ENCODE data around the gene CCSER1. TPM values are rescaled to one million over a fixed set of nuclear protein-coding genes. Genes with fewer than 3 reads are reported as not detected.
"Not testable (repeated sequence)": the region's sequence is repeated elsewhere in the genome, so short reads cannot be mapped to it uniquely, and the experiment has no call there.

CCSER1 gene
- polyA plus RNA-seq, 3 donors = 0.09 to 0.75 (median 0.13) TPM

DNA sequence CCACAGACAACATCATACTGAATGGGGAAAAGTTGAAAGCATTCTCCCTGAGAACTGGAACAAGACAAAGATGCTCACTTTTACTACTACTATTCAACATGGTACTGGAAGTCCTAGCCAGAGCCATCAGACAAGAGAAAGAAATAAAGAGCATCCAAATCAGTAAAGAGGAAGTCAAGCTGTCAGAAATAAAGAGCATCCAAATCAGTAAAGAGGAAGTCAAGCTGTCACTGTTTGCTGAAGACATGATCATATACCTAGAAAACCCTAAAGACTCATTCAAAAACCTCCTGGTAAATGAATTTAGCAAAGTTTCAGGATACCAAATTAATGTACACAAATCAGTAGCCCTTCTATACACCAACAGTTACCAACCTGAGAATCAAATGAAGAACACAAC, 285.6 kb downstream of the CCSER1 start:
- H3K27ac Mint-ChIP-seq; H3K4me1 Mint-ChIP-seq; intact Hi-C loops (cut with micrococcal nuclease); H3K9me3 ChIP-seq (replicated peaks in 1 of 2; ENCODE audit: control insufficient read depth in 1 of 2, insufficient read depth in 1 of 2, low read length in 2 of 2); H3K4me3 Mint-ChIP-seq; H3K4me1 ChIP-seq (ENCODE audit: control insufficient read depth in 1 of 2, insufficient read depth in 2 of 2, low read length in 2 of 2); H3K36me3 ChIP-seq (replicated peaks in 1 of 2; ENCODE audit: control insufficient read depth in 1 of 2, insufficient read depth in 2 of 2, low read length in 2 of 2); H3K79me2 ChIP-seq (ENCODE audit: insufficient read depth, low read length); H4K20me1 ChIP-seq (ENCODE audit: insufficient read depth, low read length); H3K27me3 ChIP-seq (ENCODE audit: control insufficient read depth in 2 of 2, insufficient read depth in 2 of 2, low read length in 2 of 2); H3K4me3 ChIP-seq (replicated peaks in 1 of 3; ENCODE audit: low read depth in 2 of 3, low read length in 3 of 3); H3K27me3 Mint-ChIP-seq (ENCODE audit: low read depth in 3 of 3); H2AFZ ChIP-seq (ENCODE audit: insufficient read depth, low read depth, low read length, poor library complexity, severe bottlenecking); H3K27ac ChIP-seq (ENCODE audit: low read depth in 1 of 2, low read length in 2 of 2); H3K4me2 ChIP-seq (replicated peaks; ENCODE audit: extremely low read depth, low read length, poor library complexity, severe bottlenecking); H3K9ac ChIP-seq (ENCODE audit: insufficient read depth, low read length, poor library complexity, severe bottlenecking); H3K36me3 Mint-ChIP-seq; DNase-seq: not testable (repeated sequence)
- H3K9me3 Mint-ChIP-seq = peaks cover 6 to 21% (median 11%) of the 10 kb centered on the region in 7 donors

DNA sequence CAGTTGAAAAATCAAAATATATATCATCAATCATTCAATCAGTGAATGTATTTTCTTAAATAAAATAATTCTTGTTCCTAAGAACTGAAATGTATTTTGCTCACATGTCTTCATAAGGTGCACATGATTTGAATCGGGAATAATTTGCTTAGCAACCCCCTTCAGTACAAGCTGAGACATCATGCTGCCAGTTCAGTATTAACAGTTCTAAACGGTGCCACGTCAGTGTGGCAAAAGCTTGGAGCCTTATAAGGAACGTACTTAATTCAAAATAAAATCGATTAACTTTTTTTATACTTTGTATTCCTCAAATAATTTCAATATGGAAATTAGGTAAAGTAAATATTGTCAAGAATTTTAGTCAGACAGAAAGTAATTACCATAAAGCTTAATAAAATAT, 287.9 kb downstream of the CCSER1 start:
- Mint-ChIP-seq H3K27me3 (ENCODE audit: low read depth in 3 of 3) (peaks cover 0 to 2% (median 0%) of the 10 kb centered on the region in 3 donors), H3K36me3 (no peaks in the 10 kb centered on the region), H3K9me3 (peaks cover 0 to 8% (median 3%) of the 10 kb centered on the region in 7 donors), H3K4me3 (no peak overlapping the region), H3K27ac (no peak overlapping the region), H3K4me1 (no peaks in the 10 kb centered on the region)
- intact Hi-C loops (cut with micrococcal nuclease) = no loop called here
- Histone ChIP-seq H3K9ac (ENCODE audit: insufficient read depth, low read length, poor library complexity, severe bottlenecking) (no peak overlapping the region), H3K4me1 (ENCODE audit: control insufficient read depth in 1 of 2, insufficient read depth in 2 of 2, low read length in 2 of 2) (no peaks in the 10 kb centered on the region), H3K27ac (ENCODE audit: low read depth in 1 of 2, low read length in 2 of 2) (no peak overlapping the region), H3K36me3 (replicated peaks in 1 of 2; ENCODE audit: control insufficient read depth in 1 of 2, insufficient read depth in 2 of 2, low read length in 2 of 2) (no peaks in the 10 kb centered on the region), H3K9me3 (replicated peaks in 1 of 2; ENCODE audit: control insufficient read depth in 1 of 2, insufficient read depth in 1 of 2, low read length in 2 of 2) (no peaks in the 10 kb centered on the region), H3K4me2 (replicated peaks; ENCODE audit: extremely low read depth, low read length, poor library complexity, severe bottlenecking) (no peak overlapping the region), H2AFZ (ENCODE audit: insufficient read depth, low read depth, low read length, poor library complexity, severe bottlenecking) (no peak overlapping the region), H3K79me2 (ENCODE audit: insufficient read depth, low read length) (no peaks in the 10 kb centered on the region), H3K4me3 (replicated peaks in 1 of 3; ENCODE audit: low read depth in 2 of 3, low read length in 3 of 3) (no peak overlapping the region), H3K27me3 (ENCODE audit: control insufficient read depth in 2 of 2, insufficient read depth in 2 of 2, low read length in 2 of 2) (no peaks in the 10 kb centered on the region), H4K20me1 (ENCODE audit: insufficient read depth, low read length) (no peaks in the 10 kb centered on the region)
- WGBS (ENCODE audit: insufficient coverage) = 100% methylated on average over 1 of the region's 5 CpGs
- no peak for DNase-seq
- TF ChIP-seq, protein P1, sequence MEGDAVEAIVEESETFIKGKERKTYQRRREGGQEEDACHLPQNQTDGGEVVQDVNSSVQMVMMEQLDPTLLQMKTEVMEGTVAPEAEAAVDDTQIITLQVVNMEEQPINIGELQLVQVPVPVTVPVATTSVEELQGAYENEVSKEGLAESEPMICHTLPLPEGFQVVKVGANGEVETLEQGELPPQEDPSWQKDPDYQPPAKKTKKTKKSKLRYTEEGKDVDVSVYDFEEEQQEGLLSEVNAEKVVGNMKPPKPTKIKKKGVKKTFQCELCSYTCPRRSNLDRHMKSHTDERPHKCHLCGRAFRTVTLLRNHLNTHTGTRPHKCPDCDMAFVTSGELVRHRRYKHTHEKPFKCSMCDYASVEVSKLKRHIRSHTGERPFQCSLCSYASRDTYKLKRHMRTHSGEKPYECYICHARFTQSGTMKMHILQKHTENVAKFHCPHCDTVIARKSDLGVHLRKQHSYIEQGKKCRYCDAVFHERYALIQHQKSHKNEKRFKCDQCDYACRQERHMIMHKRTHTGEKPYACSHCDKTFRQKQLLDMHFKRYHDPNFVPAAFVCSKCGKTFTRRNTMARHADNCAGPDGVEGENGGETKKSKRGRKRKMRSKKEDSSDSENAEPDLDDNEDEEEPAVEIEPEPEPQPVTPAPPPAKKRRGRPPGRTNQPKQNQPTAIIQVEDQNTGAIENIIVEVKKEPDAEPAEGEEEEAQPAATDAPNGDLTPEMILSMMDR (IDR thresholded peaks at IDR 0.05) = no peak

Measured in CD14-positive monocyte (primary cell).